Activated B cell treated with CpG ODN at 0.5 μM for 24 hours (primary cell): ENCODE data around the gene ZER1. TPM values are rescaled to one million over a fixed set of nuclear protein-coding genes. Genes with fewer than 3 reads are reported as not detected.

Experiments
- ATAC-seq: fragments of 200-7000 bp; cut with Tn5 transposase; one replicate; pipeline ENCODE4 v1.10.0; 2021; ENCODE audit warnings: low read depth, mild to moderate bottlenecking, moderate library complexity
- CTCF ChIA-PET: fragments of 350-600 bp; sonication (Branson Sonifier 250); formaldehyde crosslinking; loops from one replicate; lab custom pipeline; 2021; ENCODE audit warnings: antibody characterized with exemption; lab: Charles Lee
- POLR2A ChIA-PET: fragments of 350-600 bp; sonication (Branson Sonifier 250); formaldehyde crosslinking; loops from one replicate; lab custom pipeline; 2021; ENCODE audit warnings: antibody characterized with exemption; lab: Charles Lee
- DNase-seq: peaks from one replicate; pipeline ENCODE4 v3.0.0; 2022
- H3K27ac Mint-ChIP-seq: one replicate; pipeline ENCODE4 v1.8.0; 2020; ENCODE audit warnings: mixed read lengths
- H3K27me3 Mint-ChIP-seq: one replicate; pipeline ENCODE4 v1.8.0; 2021; ENCODE audit warnings: mixed read lengths
- H3K36me3 Mint-ChIP-seq: one replicate; pipeline ENCODE4 v1.8.0; 2021; ENCODE audit warnings: low read depth, mixed read lengths
- H3K4me1 Mint-ChIP-seq: one replicate; pipeline ENCODE4 v1.8.0; 2021; ENCODE audit warnings: mixed read lengths
- H3K4me3 Mint-ChIP-seq: one replicate; pipeline ENCODE4 v1.8.0; 2020; ENCODE audit warnings: mild to moderate bottlenecking, mixed read lengths
- H3K9me3 Mint-ChIP-seq: one replicate; pipeline ENCODE4 v1.8.0; 2020; ENCODE audit warnings: mixed read lengths
- intact Hi-C: fragments of 100-400 bp; cut with micrococcal nuclease; formaldehyde crosslinking; loops from one replicate; pipeline ENCODE4 v1.15.1; 2024
- total RNA-seq: library from RNA; stranded (reverse); gene quantifications from 2 replicates; pipeline ENCODE4 v1.2.3, GENCODE V29; 2022
- TF ChIP-seq, protein P1 (sequence below): fragments of 200-600 bp; IDR thresholded peaks from one replicate; pipeline ENCODE4 v1.8.0; 2022; ENCODE audit warnings: antibody characterized with exemption, mild to moderate bottlenecking

The ZER1 gene
- total RNA-seq, 1 donor from 2014 or later = 26.0 TPM

DNA sequence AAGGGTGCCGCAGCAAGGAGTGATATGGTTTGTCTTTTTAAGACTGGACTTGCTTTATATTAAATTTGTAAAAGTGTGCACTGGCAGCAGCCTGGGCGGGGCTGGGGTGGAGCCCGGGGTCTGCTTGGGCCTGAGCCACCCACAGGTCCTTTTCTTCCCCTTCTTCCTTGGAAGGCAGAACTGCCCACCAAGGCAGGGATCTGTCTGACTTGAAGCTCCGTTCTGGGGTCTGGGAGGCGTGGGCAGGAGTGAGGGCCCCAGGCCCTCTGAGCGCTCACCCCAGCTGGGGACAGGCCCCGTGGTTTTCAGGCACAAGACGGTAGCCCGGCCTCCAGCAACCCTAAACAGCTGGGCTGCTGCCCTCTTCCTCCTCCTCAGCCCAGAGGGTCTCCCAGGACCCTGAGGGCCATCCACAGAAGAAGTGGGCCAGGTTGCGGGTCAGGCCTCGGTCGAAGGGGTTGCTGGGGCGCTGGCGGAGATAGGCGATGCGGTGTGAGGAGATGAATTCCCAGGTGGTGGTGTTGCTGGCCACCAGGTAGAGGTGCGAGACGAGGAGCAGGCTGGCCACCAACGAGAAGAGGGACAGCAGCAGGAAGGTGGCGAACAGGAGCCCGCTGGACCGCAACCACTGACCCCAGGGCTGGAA, 50.8 kb downstream of the ZER1 start:
- no peak for ATAC-seq
- POLR2A ChIA-PET = no interaction called here
- no peak for DNase-seq
- intact Hi-C loops = no loop called here
- Mint-ChIP-seq H3K4me3 (no peak overlapping the region), H3K27me3 (no peaks in the 10 kb centered on the region), H3K27ac (peak overlapping the region; percentile 35), H3K36me3 (peaks cover 31% of the 10 kb centered on the region), H3K9me3 (no peaks in the 10 kb centered on the region), H3K4me1 (peaks cover 28% of the 10 kb centered on the region)
- CTCF ChIA-PET = no interaction called here
- TF ChIP-seq, protein P1, sequence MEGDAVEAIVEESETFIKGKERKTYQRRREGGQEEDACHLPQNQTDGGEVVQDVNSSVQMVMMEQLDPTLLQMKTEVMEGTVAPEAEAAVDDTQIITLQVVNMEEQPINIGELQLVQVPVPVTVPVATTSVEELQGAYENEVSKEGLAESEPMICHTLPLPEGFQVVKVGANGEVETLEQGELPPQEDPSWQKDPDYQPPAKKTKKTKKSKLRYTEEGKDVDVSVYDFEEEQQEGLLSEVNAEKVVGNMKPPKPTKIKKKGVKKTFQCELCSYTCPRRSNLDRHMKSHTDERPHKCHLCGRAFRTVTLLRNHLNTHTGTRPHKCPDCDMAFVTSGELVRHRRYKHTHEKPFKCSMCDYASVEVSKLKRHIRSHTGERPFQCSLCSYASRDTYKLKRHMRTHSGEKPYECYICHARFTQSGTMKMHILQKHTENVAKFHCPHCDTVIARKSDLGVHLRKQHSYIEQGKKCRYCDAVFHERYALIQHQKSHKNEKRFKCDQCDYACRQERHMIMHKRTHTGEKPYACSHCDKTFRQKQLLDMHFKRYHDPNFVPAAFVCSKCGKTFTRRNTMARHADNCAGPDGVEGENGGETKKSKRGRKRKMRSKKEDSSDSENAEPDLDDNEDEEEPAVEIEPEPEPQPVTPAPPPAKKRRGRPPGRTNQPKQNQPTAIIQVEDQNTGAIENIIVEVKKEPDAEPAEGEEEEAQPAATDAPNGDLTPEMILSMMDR = no peak

GRCh38 chr9:128719919-128720605, 51.7 kb downstream of the ZER1 start:
- no peak for DNase-seq
- no peak for ATAC-seq
- no peak overlapping the region for H3K27ac Mint-ChIP-seq
- H3K27me3 Mint-ChIP-seq = no peaks in the 10 kb centered on the region
- peaks cover 26% of the 10 kb centered on the region for H3K4me1 Mint-ChIP-seq
- H3K9me3 Mint-ChIP-seq = no peaks in the 10 kb centered on the region
- intact Hi-C loops = no loop called here
- TF ChIP-seq, protein P1 = no peak
- ChIA-PET POLR2A (no interaction called here), CTCF (no interaction called here)
- H3K36me3 Mint-ChIP-seq = peaks cover 31% of the 10 kb centered on the region
- no peak overlapping the region for H3K4me3 Mint-ChIP-seq

- H3K4me1 Mint-ChIP-seq = peaks cover 14% of the 10 kb centered on the region
- H3K4me3 Mint-ChIP-seq = no peak overlapping the region
- POLR2A ChIA-PET = interaction anchor here (0.7 kb wide), 1 partner anchor 29 kb away, joined by 6 read pairs; no protein-coding TSS in a partner anchor
- no peak for ATAC-seq
- H3K27me3 Mint-ChIP-seq = no peaks in the 10 kb centered on the region
- no peak overlapping the region for H3K27ac Mint-ChIP-seq
- DNase-seq = no peak
- no peaks in the 10 kb centered on the region for H3K9me3 Mint-ChIP-seq
- TF ChIP-seq, protein P1 = no peak
- intact Hi-C loops = no loop called here
- CTCF ChIA-PET = no interaction called here
- peaks cover 28% of the 10 kb centered on the region for H3K36me3 Mint-ChIP-seq
These were observed 53.3 kb downstream of the ZER1 start for GRCh38 chr9:128718475-128718874.

DNA sequence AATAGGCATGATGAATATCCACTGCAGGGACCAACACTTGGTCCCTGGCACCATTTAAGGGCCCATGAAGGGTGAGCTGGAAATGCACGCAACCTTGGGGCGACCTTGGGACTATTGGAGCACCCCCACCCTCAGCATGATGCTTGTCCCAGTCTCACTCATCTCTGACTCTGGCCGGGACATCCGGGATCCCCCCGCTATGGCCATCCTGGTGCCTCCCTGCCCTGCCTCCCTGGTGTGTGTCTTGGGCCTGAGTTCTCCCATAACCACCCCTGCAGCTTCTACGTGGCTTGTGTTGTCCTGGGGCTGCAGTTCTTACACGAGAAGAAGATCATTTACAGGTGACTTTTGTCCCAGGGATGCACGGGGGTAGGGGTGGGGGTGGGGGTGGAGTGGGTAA, 53.7 kb downstream of the ZER1 start:
- no peak overlapping the region for H3K4me3 Mint-ChIP-seq
- H3K27ac Mint-ChIP-seq = no peak overlapping the region
- no peak for DNase-seq
- CTCF ChIA-PET = no interaction called here
- POLR2A ChIA-PET = interaction anchor here (0.6 to 1.0 kb wide), 4 partner anchors 20 to 293 kb away, joined by 5 to 7 read pairs (median 6); no protein-coding TSS in a partner anchor
- H3K36me3 Mint-ChIP-seq = peaks cover 28% of the 10 kb centered on the region
- peak; percentile 11 for ATAC-seq
- no peaks in the 10 kb centered on the region for H3K9me3 Mint-ChIP-seq
- H3K4me1 Mint-ChIP-seq = peaks cover 9% of the 10 kb centered on the region
- H3K27me3 Mint-ChIP-seq = no peaks in the 10 kb centered on the region
- intact Hi-C loops = no loop called here
- TF ChIP-seq, protein P1 = no peak

DNA sequence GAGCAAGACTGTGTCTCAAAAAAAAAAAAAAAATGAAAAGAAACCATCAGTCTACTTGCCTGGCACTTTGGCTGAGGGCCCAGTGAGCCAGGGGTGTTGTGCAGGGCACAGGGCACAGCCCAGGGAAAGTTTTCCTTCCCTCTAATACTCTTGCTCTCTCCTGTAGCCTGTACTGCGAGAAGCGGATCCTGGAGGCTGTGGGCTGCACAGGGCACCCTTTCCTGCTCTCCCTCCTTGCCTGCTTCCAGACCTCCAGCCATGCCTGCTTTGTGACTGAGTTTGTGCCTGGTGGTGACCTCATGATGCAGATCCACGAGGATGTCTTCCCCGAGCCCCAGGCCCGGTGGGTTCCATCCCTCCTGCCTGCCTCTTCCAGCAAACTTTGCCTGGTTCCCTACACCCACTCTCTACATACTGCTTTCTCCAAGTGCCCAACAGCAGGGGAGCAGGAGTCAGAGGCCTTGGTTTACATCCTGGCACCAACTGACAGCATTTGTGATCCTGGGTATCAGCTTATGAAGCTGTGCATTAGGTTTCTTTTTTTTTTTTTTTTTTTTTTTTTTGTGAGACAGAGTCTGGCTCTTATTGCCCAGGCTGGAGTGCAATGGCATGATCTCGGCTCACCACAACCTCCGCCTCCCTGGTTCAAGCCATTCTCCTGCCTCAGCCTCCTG, 55.0 kb downstream of the ZER1 start:
- Mint-ChIP-seq H3K27ac (no peak overlapping the region), H3K4me1 (no peaks in the 10 kb centered on the region), H3K9me3 (no peaks in the 10 kb centered on the region), H3K27me3 (no peaks in the 10 kb centered on the region), H3K36me3 (peaks cover 19% of the 10 kb centered on the region), H3K4me3 (no peak overlapping the region)
- TF ChIP-seq, protein P1 = no peak
- no peak for ATAC-seq
- no peak for DNase-seq
- intact Hi-C loops = no loop called here
- CTCF ChIA-PET = no interaction called here
- POLR2A ChIA-PET = no interaction called here
